IPS-NIHi11 (cell line): ENCODE results near the gene TNFRSF13B.
"Not testable (repeated sequence)": the region's sequence is repeated elsewhere in the genome, so short reads cannot be mapped to it uniquely, and the experiment has no call there.

ENCODE experiments used
- DNase-seq: peaks from one replicate; pipeline ENCODE4 v3.0.0; 2012; ENCODE audit warnings: mixed read lengths, low spot score

The TNFRSF13B gene

DNA sequence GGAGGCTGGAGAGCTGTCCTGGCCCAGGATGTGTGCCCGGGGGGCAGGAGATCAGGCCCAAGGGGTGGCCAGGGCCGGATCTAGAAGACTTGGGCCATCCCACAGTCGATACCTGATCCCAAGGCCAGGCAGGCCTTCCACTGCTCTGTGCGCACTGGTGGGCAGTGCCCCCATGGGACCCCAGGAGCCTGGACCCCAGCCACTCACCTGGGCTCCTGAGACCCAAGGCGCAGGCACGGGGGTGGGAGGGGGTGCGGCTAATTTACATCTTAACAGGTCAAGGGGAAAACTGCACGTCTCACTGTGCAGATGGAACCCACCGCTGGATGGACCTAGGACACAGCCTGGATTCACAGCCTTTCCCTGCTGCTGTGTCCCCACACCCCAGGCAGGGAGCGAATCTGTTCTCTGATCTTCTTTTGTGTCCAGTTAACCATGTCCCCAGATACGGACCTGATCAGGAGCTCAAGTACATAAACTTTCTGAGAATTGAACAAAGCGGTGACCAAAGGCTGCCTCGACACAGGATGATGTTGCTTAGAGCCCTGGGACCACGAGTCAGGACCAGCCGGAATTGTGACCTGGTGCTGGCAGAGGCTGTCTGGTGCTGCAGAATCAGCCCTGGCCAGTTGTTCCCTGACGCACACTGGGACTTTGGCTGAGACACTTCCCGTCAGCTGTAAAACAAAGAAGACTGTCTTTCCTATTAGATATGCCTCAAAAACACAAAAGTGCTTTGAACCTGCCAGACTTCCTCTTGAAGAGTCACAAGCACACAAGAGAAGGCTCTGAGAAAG, 60.6 kb downstream of the TNFRSF13B start:
- DNase-seq, result no peak

DNA sequence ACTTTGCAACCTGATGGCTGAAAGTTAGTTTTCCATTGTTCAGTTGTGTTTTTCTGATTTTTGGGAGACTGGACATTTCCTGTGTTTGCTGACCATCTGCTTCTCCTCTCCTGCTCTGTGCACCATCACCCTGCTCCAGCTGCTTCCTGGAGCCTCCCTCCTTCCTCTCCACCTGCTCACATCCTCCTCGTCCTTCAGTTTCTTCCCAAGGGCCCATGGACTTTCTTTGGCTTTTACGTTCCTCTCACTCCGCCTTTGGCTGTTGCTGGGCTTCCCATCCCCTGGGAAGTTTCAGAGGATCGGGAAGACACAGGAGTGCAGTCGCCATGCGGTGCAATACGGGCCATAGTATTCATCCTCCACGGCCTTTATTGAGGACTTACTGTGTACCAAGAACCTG, 61.6 kb downstream of the TNFRSF13B start:
- DNase-seq, result no peak

DNA sequence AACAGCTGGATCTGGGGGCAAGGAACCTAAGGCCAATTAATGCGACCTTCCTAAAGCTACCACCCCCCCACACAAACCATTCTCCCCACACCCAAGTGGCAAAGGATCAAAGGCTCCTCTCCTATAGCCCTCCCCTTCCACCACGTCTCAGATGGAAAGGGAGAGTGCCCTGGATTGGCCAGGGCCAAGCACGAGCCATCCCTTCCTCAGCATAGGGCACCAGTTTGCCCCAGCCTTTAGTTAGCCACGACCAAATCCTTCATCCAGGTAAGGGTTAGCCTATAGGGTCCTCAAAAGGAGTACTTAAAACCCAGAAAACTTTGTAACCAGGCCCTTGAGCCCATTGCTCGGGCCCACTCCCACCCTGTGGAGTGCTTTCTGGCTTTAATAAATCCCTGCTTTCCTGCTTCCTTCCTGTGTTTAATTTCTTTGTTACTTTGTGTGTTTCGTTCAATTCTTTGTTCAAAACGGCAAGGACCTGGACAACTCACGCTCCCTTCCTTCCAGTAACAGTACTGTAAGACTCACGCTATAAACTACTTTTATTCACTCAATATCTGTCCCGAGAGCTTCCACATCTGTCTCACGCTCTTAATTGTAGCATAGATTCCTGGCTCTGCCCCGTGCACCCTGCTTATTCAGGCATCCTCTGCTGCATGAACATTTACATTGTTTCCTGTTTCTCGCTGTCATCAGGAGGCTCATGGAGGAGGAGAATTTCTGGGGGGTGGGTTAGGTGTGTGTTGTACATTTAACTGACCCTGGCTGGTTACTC, 62.3 kb downstream of the TNFRSF13B start:
- no peak for DNase-seq

DNA sequence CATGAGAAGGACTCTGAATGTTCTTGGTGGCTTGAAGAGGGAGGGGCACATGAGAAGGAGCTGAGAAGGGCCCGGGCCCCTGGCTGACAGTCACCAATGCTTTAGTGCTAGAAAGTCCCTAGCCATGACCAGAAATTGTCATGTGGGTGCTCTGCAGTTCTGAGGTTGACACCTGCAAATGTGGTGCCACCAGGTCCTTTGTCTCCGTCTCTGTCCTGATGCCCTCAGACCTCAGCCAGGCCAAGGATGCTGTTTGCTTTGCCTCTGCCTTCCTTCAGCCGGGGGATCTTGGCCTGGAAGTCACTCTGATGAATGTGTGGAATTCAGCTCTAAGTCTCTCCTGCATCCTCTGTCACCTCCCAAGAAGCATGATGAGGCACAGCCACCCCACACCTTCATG, 63.6 kb downstream of the TNFRSF13B start:
- DNase-seq, result no peak

DNA sequence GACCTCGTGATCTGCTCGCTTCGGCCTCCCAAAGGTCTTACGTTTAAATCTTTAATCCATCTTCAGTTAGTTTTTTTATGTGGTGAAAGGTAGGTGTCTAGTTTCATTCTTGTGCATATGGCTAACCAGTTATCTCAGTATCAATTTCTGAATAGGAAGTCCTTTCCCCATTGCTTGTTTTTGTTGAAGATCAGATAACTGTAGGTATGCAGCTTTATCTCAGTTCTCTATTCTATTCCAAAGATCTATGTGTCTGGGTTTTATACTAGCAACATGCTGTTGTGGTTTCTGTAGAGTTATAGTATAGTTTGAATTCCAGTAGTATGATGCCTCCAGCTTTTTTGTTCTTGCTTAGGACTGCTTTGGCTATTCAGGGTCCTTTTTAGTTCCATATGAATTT, 65.2 kb downstream of the TNFRSF13B start:
- no peak for DNase-seq

DNA sequence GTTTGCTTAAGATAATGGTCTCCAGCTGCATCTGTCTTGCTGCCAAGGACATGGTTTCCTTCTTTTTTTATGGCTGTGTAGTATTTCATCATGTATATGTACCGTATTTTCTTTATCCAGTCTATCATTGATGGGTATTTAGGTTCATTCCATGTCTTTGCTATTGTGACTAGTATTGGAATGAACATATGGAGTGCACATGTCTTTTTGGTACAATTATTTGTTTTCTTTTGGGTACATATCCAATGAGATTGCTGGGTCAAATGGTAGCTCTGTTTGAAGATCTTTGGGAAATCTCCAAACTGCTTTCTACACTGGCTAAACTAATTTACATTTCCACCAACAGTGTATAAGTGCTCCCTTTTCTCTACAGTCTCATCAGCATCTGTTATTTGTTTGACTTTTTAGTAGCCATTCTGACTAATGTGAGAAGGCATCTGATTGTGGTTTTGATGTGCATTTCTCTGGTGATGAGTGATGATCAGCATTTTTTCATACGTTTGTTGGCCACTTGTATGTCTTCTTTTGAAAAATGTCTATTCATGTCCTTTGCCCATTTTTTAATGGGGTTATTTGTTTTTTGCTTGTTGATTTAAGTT, 66.2 kb downstream of the TNFRSF13B start:
- DNase-seq, result no peak

DNA sequence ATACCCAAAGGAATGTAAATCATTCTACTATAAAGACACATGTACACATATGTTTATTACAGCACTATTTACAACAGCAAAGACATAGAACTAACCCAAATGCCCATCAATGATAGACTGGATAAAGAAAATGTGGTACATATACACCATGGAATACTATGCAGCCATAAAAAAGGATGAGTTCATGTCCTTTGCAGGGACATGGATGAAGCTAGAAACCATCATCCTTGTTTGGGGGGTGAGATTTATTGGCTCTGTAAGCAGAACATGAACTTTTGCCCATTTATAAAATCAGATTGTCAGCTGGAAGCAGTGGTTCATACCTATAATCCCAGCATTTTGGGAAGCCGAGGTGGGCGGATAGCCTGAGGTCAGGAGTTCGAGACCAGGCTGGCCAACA, 68.8 kb downstream of the TNFRSF13B start:
- not testable (repeated sequence) for DNase-seq

DNA sequence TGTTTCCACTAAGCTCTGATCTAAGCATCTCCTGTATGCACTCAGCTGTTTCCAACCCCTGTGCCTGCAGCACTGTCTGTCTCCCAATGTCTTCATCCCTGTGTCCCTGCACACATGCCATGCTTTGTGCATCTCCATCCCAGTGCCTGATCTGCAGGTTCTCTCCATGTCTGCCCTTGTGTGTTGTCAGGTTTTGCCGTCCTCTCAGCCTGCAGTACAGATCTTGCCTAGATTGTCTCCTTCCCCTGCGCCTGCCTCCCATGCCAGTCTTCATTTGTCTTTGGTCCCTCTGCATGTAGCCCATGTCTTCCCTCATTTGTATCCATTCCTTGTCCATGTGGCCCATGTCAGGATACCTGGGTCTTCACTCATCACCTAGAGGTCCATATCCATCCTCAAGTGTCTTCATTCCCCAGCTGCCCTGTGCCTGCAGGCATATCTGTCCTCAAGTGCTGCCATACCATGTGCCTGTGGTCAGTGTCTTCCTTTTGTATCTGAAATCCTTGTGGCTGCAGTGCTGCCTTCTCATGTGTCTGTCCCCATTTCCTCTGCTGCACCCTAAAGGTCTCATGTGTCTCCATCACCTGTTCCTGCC, 71.5 kb downstream of the TNFRSF13B start:
- DNase-seq, result no peak

DNA sequence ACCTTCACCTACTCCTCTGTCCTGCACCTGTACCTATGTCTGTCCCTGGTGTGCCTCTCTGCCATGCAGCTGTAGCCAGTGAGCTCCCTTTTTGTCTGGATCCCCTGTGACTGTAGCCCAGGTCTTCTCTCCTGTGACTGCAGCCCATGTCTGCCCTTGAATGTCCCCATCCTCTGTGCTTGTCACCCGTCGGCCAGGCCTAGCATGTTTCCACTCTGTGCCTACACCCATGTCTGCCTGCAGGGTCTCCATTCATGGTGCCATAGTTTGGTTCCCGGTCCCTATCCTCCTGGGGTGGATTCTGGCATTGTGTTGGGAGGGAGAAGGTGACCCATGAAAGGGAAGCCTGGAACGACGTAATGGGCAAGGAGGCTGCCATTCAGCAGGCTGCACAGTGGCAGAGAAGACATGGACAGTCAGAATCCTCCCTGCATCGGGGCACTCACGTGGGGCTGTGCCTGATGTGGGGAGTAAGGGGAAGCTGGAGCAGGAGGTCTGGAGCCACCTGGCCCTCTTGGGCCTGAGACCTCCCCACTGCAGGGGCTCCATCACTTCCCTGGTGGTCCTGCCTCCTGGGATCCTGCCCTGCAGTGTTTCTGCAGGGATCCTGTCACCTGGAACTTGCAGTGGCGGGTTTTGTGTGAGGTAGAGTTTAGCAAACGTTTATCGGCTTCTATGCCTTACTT, 74.6 kb downstream of the TNFRSF13B start:
- not testable (repeated sequence) for DNase-seq

DNA sequence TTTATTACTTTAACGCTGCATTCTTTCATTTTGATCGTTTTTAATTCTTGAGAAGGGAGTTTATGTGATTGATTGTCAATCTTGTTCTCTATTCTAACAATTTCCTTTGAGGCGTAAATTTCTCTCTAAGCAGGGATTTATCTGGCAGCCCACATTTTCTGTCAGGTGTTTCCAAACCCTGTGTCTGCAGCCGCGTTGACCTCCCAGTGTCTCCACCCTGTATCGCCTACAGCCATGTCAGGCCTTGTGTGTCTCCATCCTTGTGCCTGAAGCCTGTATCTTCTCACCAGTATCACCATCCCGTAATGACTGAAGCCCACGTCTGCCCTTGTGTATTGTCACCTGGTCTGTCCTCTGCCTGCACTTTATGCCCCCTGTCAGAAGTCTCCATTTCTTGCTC, 75.7 kb downstream of the TNFRSF13B start:
- not testable (repeated sequence) for DNase-seq

DNA sequence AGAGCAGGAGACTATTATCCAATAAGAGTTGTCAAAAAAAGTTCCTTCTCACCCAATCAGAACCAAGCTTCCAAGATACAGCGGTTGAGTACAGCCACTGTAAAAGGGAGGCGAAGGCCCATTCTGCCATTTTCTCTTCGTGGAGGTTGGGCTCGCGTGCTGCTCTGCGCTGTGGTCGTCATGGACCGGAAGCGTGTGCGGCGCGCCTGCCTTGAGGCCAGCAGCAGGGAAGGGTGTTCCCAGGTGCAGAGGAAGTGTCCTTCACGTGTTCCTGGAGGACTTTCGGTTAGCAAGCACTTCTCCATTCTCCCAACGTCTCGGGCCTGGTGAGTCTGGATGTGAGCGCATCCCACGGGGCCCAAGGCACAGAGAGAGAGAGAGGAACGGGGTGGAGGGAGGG, 78.4 kb downstream of the TNFRSF13B start:
- DNase-seq, result not testable (repeated sequence)

DNA sequence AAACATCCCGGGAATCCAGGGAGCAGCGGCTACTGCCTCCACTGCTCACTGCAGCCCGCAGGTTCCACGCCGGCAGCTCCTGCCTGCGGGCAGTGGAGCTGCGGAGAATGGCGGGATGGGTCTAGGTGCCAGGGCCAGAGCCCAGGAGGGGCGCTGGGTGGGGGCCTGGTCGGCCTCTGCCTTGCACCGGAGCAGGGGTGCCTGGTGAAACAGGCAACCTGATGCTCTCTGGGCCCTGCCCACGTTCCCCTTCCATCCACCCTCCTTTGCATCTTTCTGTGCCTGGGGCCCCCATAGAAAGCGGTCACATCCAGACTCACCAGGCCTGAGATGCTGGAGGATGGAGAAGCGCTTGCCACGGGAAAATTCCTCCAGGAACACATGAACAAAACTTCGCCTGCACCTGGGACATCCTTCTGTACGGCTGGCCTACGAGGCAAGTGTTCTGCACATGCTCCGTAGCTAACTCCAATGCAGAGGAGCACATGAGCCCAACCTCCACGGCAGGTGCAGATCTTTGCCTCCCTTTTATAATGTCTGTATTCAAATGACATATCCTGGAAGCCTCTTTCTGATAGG, 79.0 kb downstream of the TNFRSF13B start:
- DNase-seq, result not testable (repeated sequence)

DNA sequence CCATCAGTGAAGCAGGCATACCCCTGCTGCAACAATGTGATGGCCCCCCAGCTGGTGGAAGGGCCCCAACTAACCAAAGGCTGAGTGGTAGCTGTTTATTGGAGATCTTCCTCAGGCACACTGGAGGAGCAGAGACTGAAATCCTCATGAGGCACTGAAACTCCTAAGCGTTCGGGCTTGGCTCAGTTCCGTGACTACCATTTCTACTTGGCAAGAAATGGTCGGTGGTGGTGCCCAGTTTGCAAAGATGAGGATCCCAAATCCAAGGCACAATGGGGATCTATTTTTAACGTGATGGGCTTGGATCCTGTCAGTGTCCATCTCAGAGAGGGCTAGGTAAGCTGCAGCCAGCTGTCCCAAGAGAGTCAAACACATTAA, 82.8 kb downstream of the TNFRSF13B start:
- no peak for DNase-seq
